Inflammatory macrophage (primary cell): Measurements from ENCODE around the gene NACC2.

Source experiments
- DNase-seq, 2 donors: peaks; one replicate each; pipeline ENCODE4 v3.0.0-alpha.2; 2020 to 2022
- total RNA-seq, 18 experiments: gene quantifications; one replicate each; lab custom pipeline; 2026; ENCODE audit warnings: mixed read lengths in 6 of 18, inconsistent platforms in 2 of 18; lab: John Stamatoyannopoulos, UW

The NACC2 gene
- 11.9 to 155 (median 75.3) reads per million in 18 experiments for total RNA-seq

GRCh38 chr9:136095070-136096058, at the start of gene NACC2:
NACC2 (minus strand) TSS chr9:136095289; CDS start chr9:136050521, 44,768 bp downstream.
- peak; percentile 47 to 68 for DNase-seq

DNA sequence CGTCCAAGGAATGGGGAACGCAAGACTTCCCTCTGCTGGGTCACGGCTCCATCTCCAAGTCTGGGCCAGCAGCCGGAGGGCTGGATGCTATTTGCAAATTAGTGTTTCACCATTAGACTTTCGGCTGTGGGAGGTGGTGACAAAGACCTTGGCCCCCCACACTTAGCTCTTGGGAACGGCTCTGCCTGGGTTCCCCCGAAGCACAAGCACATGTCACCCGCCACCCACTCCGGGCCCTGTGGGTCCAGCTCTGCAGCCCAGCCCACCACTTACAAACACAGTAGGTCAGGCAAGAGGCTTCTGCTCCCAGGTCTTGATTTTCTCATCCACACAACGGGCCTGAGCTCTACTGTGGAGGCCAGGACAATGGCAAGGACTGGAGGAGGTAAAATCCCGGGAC, 49.4 kb upstream of the NACC2 start:
- DNase-seq = no peak

- DNase-seq = no peak
Measured at GRCh38 chr9:136143215-136144001, 48.3 kb upstream of the NACC2 start.

DNA sequence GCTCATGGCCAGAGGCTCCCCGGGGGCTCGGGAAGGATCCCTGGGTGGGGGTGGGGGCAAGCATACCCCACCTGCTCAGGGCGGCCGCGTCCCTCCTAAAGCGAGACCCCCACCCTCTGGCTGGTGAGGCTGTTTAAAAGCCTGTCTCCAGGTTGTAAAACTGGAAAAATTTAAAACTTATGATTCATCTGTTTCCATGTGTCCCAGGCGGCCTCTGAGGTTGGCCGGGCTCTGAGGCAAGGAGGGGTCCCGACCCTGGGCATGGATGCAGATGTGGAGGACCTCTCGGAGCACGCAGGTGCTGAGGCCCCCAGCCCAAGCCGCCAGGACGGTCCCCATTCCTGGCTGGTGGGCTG, 47.7 kb upstream of the NACC2 start:
- DNase-seq = no peak

GRCh38 chr9:136142414-136142796, 47.3 kb upstream of the NACC2 start:
- no peak for DNase-seq

DNA sequence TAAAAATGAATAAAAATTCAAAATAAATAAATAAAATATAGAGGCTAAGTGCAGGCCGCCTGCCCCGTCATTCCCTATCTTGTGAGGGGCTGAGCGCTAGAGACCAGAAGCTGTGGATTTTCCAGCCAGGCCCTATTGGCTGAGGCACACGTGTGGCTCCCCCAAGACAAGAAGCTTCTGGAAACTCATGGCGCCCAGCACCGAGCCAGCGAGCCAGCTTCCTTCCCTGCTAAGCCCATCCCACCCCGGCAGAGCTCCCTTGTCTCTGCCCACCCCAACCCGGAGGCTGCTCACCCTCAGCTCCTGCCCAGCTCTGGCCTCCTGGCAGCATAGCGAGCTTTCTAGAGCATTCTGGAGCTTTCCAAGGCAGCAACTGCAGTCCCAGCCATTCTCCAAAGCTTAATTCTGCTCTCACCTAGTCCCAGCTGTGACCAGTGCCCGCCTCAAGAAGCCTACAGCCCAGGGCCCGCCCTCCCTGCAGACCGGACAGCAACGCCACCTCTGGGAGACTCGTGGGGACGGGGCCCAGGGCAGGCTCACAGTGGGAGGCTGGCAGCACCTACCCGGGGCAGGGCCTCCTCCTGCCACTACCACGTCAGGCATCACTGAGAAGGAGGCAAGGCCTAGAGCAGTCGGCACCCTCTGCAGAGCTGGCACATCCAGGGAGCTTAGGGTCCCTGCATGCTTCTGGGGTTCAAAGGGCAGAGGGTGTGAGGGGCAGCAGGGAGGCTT, 46.8 kb upstream of the NACC2 start:
- DNase-seq = no peak

DNA sequence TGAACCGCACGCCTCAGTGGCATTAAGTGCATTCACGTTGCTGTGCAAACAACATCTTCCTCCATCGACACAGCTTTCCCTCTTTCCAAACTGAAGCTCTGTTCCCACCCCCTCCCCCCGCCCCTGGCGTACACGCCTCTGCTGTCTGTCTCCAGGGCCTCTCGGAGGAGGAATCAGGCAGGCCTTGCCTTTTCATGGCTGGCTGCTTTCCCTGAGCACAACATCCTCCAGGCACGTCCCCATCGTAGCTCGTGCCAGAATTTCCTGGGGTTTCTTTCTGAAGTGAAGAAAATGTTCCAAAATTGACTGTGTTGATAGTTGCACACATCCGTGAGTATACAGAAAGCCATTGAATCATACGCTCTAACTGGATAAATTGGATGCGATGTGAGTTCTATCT, 45.9 kb upstream of the NACC2 start:
- no peak for DNase-seq

DNA sequence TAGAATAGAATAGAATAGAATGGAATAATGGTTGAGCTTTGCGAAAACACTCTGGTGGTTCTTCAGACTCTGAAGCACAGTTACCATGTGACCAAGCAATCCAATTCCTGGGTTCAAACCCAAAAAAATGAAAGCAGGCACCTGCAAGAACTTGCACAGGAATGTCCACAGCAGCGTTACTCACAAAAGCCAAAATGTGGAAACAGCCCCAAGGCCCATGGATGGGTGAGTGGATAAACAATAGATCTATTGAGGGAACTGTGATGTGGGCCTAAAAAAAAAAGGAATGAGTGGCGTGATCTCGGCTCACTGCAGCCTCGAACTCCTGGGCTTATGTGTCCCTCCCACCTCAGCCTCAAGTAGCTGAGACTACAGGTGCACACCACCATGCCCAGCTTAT, 45.0 kb upstream of the NACC2 start:
- no peak for DNase-seq

DNA sequence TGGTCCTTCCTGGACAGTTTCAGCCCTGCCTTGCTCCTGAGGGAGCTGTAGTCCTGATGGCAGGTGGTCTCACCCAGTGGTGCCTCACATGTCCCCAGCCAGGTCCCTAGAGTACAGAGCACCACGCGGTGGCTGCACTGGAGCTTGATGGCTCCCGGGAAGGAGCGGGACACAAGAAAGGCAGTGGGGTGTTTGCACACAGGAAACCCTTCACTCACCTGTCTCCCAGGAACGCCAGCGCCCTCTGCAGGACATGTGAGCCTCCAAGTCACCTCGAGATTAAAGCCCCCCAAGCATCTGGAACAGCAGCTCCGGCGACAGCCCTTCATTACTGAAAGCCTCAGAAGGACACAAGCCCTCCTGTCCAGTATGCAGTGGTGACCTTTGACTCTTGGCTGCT, 43.5 kb upstream of the NACC2 start:
- peak in 1 of 2 donors; percentile 4 for DNase-seq

- no peak for DNase-seq
Measured at GRCh38 chr9:136137321-136138265, 42.5 kb upstream of the NACC2 start.

GRCh38 chr9:136136127-136136925, 41.2 kb upstream of the NACC2 start:
- DNase-seq = no peak

GRCh38 chr9:136135326-136136126, 40.4 kb upstream of the NACC2 start:
- DNase-seq = no peak

DNA sequence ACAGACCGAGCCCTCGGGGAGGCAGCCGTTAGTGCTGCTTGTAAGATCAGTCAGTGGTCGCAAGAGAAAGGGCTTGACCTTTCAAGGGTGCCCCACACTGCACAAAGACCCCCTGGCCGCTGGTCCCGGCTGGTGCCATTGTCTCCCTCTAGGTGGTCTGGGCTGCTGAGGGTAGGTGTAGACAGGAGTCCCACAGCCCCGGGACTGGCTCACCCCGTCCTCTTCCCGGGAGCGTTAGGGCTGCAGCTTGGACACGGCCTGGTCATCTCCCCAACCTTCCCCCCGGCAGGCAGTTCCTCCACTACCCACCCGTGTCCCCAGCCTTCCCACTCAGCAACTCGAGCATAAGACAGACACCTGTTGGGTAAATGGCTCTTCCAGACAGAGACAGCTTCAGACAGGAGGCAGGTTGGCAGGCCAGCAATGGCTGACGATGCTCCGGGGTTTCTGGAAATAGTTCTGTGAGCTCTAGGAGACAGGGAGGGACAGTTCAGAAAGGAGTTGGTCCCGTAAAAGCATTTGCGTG, 38.9 kb upstream of the NACC2 start:
- DNase-seq = no peak

DNA sequence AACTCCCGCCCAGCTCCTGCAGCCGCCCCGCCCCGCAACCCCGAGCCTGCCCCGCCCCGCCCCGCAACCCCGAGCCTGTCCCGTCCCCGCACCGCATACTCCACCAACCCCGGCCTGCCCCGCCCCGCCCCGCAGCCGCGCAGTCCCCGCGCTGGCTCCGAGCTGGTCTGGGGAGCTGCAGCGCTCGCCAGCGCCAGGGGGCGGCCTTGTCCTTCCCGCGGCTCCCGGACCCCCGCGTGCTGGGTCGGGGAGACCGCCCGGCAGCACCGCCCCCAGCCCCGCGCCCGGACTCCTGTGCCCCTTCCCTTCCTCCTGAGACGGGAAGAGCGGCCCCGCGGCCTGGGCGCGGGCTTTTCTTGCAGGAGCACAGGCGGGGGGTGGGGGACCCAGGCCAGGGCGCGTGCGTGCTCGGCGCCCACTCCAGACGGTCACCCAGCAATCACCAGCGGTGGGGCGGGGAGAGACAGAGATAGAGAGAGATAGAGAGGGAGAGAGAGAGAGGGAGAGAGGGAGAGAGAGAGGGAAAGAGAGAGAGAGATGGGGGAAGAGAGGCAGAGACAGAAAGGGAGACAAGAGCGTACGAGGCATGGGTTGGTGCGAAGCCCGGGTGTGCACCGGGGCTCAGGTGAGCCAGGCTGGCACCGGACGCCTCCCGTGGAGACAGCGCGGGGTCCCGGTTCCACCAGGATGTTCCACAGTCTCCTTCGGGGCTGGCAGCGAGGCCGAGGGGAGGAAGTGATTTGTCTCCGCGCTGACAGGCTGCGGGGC, 38.3 kb upstream of the NACC2 start:
- no peak for DNase-seq

DNA sequence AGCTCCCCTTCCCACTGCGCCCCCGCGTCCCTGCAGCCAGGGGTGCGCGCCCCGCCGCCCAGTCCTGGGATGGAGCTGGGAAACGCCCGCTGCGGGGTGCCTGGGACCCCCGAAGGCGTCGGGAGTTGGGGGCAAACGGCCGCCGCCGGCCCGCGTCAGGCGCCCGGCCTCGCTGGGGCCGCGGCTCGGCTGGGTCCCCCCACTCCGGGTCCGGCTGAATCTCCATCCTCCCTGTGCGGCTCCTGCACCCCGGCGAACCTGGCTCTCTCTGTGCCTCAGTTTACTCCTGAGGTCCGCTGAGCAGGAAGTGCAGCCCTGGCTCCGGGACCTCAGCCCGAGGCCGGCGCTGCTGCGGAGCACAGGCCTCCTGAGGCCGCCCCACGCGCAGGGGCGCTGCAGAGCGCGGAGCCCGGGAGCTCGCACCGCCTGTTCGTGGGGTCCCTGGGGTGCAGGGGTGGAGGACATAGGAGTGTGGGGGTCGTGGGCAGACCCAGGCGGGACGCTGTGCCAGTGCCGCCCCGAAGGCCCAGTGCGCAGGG, 37.5 kb upstream of the NACC2 start:
- DNase-seq = no peak

- DNase-seq = no peak
Measured at GRCh38 chr9:136131629-136132511, 36.8 kb upstream of the NACC2 start.

GRCh38 chr9:136129176-136129575, 34.1 kb upstream of the NACC2 start:
- no peak for DNase-seq

- DNase-seq = no peak
Measured at GRCh38 chr9:136128436-136128835, 33.3 kb upstream of the NACC2 start.
